ENCODE measurements around the gene FAM193A. TPM values are rescaled to one million over a fixed set of nuclear protein-coding genes. Genes with fewer than 3 reads are reported as not detected.
"Not testable (repeated sequence)": the region's sequence is repeated elsewhere in the genome, so short reads cannot be mapped to it uniquely, and the experiment has no call there.

Gene FAM193A
- total RNA-seq, 1 donor from 2014 or later: 28.9 TPM

- H3K9me3 ChIP-seq: no peaks in the 10 kb centered on the region
- ATAC-seq (peak; percentile 30), DNase-seq (peak; percentile 78)
- no peaks in the 10 kb centered on the region for H3K36me3 ChIP-seq
- H3K4me3 ChIP-seq: no peak overlapping the region
- no peak overlapping the region for H3K27ac ChIP-seq
- no peaks in the 10 kb centered on the region for H3K4me1 ChIP-seq
- no peak for TF ChIP-seq CTCF (IDR thresholded peaks at IDR 0.05)
- no peaks in the 10 kb centered on the region for H3K27me3 ChIP-seq
- intact Hi-C loops (cut with DNase I): loop anchor here (10.0 kb wide), 2 partner anchors 84 to 164 kb away; partner anchors contain the start of gene ADD1
Measured at GRCh38 chr4:2761035-2761923, 224.8 kb downstream of the FAM193A start.

- Histone ChIP-seq H3K27ac (no peak overlapping the region), H3K9me3 (no peaks in the 10 kb centered on the region), H3K27me3 (no peaks in the 10 kb centered on the region), H3K4me3 (no peak overlapping the region), H3K4me1 (no peaks in the 10 kb centered on the region), H3K36me3 (no peaks in the 10 kb centered on the region)
- TF ChIP-seq CTCF (IDR thresholded peaks at IDR 0.05): no peak
- ATAC-seq (no peak), DNase-seq (no peak)
- intact Hi-C loops (cut with DNase I): loop anchor here (10.0 kb wide), 2 partner anchors 83 to 163 kb away; partner anchors contain the start of gene ADD1
Measured at GRCh38 chr4:2762048-2762447, 225.6 kb downstream of the FAM193A start.

- H3K36me3 ChIP-seq, H3K4me1 ChIP-seq, ATAC-seq, H3K27ac ChIP-seq, H3K9me3 ChIP-seq, H3K27me3 ChIP-seq, DNase-seq, H3K4me3 ChIP-seq: not testable (repeated sequence)
- intact Hi-C loops (cut with DNase I): loop anchor here (10.0 kb wide), 2 partner anchors 82 to 162 kb away; partner anchors contain the start of gene ADD1
Measured at GRCh38 chr4:2762486-2763370, 226.3 kb downstream of the FAM193A start.

- no peaks in the 10 kb centered on the region for H3K27me3 ChIP-seq
- no peak for ATAC-seq
- no peaks in the 10 kb centered on the region for H3K4me1 ChIP-seq
- peak overlapping the region; percentile 63 for H3K27ac ChIP-seq
- H3K4me3 ChIP-seq: peak overlapping the region; percentile 44
- no peaks in the 10 kb centered on the region for H3K36me3 ChIP-seq
- intact Hi-C loops (cut with DNase I): loop anchor here (10.0 kb wide), 2 partner anchors 81 to 161 kb away; partner anchors contain the start of gene ADD1
- H3K9me3 ChIP-seq: no peaks in the 10 kb centered on the region
- no peak for DNase-seq
- TF ChIP-seq CTCF (IDR thresholded peaks at IDR 0.05): no peak
Measured at GRCh38 chr4:2763511-2763967, 227.1 kb downstream of the FAM193A start.

DNA sequence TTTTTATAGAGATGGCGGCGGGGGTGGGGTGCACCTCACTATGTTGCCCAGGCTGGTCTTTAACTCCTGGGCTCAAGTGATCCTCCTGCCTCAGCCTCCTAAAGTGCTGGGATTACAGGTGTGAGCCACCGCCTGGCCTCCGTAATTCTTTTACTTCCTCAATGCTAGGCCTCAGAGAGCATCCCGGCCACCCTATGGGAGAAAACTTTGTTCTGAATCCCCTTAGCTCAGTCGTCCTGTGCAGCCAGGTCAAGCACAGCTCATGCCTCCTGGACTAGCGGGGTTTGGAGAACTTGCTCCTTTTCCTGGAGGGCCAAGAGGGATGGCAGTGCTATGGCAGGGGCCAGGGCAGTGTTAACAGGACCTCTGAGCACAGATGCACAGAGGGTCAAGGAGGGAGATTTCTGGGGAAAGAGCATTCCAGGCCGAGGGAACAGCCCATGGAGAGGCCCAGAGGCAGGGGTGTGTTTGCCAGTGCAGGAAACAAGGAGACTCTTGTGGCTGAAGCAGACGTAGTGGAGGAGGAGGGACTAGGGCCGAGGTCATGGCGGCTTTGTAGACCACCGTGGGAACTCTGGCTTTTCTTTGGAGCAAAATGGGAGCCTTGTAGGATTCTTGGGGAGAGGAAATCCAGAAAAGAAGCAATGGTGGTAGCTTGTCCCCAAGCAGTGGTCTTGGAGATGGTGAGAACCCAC lies 229.5 kb downstream of the FAM193A start:
- DNase-seq (no peak), ATAC-seq (no peak)
- Histone ChIP-seq H3K27ac (no peak overlapping the region), H3K9me3 (no peaks in the 10 kb centered on the region), H3K4me1 (no peaks in the 10 kb centered on the region), H3K4me3 (no peak overlapping the region), H3K27me3 (no peaks in the 10 kb centered on the region), H3K36me3 (no peaks in the 10 kb centered on the region)
- no peak for TF ChIP-seq CTCF (IDR thresholded peaks at IDR 0.05)
- intact Hi-C loops (cut with DNase I): loop anchor here (10.0 kb wide), 2 partner anchors 79 to 159 kb away; partner anchors contain the start of gene ADD1

Measured in upper lobe of right lung (tissue), 1 donor.